ENCODE measurements around the gene CNTN5. TPM values are rescaled to one million over a fixed set of nuclear protein-coding genes. Genes with fewer than 3 reads are reported as not detected.

The CNTN5 gene
- total and polyA plus RNA-seq, 10 of the 15 experiments (the other 5 are each of a cell fraction or from before 2014, with no cell fraction given) = 0.01 TPM; not detected in 9

DNA sequence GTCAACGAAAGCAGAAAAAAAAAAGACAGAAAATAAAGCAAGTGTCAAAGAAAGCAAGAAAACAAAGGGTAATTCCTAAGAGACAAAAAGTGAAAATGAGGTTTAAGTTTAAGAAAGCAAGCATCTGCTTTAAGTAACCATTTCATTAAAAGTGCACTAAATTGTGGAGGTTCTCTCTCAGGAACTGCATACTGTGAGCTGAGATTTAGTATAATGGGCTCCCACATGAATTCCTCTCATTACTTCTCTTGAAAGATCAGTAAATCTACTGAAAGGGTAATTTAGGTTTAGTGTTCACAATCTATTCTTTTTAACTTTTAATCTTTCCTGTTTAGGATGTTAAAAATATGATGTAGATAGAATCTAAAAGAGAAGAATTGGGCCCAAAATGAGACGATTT lies 1201.0 kb downstream of the CNTN5 start:
- intact Hi-C loops (cut with micrococcal nuclease; ENCODE audit: unreplicated experiment) = no loop called here
- H3K4me2 ChIP-seq (ENCODE audit: control insufficient read depth, insufficient read depth) = no peak overlapping the region
- no peak overlapping the region for H3K9ac ChIP-seq (ENCODE audit: control insufficient read depth, insufficient read depth, low read length)
- ChIA-PET SMC1A (ENCODE audit: uncharacterized antibody, unreplicated experiment) (no interaction called here), RAD21 (ENCODE audit: unreplicated experiment) (no interaction called here), POLR2A (no interaction called here), CTCF (no interaction called here)
- no peak for FAIRE-seq
- H3K27ac ChIP-seq (ENCODE audit: control insufficient read depth, insufficient read depth) = no peak overlapping the region
- H4K20me1 ChIP-seq (ENCODE audit: control insufficient read depth, insufficient read depth) = no peaks in the 10 kb centered on the region; the same call in 1 of the 2 replicates
- ATAC-seq = no peak
- no peaks in the 10 kb centered on the region for H3K9me3 ChIP-seq (replicated peaks; ENCODE audit: control insufficient read depth, insufficient read depth, low read length)
- no peak for DNase-seq (ENCODE audit: low read depth, low spot score)
- in situ Hi-C loops (cut with MboI) = no loop called here
- no peak overlapping the region for H2AFZ ChIP-seq (ENCODE audit: control insufficient read depth, low read depth, low read length)
- no peaks in the 10 kb centered on the region for H3K36me3 ChIP-seq (ENCODE audit: control insufficient read depth in 2 of 2, insufficient read depth in 2 of 2, low read length in 1 of 2)
- H3K4me1 ChIP-seq (ENCODE audit: control insufficient read depth, insufficient read depth, low read length) = no peaks in the 10 kb centered on the region
- H3K4me3 ChIP-seq = no peak overlapping the region
- TF ChIP-seq SREBF2 (IDR thresholded peaks at IDR 0.05; ENCODE audit: low read length) = no peak
- no peak for TF ChIP-seq ASH2L (IDR thresholded peaks at IDR 0.05; ENCODE audit: borderline replicate concordance, low read depth)
- TF ChIP-seq MAX (IDR thresholded peaks at IDR 0.05; ENCODE audit: low read depth, low read length) = no peak
- TF ChIP-seq ZSCAN29 (IDR thresholded peaks at IDR 0.05) = no peak
- TF ChIP-seq, protein P1, sequence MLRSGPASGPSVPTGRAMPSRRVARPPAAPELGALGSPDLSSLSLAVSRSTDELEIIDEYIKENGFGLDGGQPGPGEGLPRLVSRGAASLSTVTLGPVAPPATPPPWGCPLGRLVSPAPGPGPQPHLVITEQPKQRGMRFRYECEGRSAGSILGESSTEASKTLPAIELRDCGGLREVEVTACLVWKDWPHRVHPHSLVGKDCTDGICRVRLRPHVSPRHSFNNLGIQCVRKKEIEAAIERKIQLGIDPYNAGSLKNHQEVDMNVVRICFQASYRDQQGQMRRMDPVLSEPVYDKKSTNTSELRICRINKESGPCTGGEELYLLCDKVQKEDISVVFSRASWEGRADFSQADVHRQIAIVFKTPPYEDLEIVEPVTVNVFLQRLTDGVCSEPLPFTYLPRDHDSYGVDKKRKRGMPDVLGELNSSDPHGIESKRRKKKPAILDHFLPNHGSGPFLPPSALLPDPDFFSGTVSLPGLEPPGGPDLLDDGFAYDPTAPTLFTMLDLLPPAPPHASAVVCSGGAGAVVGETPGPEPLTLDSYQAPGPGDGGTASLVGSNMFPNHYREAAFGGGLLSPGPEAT (IDR thresholded peaks at IDR 0.05; ENCODE audit: low read depth) = no peak
- no peak for TF ChIP-seq BACH1 (IDR thresholded peaks at IDR 0.05; ENCODE audit: borderline replicate concordance)
- TF ChIP-seq YBX1 (IDR thresholded peaks at IDR 0.05) = no peak
- no peak for TF ChIP-seq CHD1 (IDR thresholded peaks at IDR 0.05; ENCODE audit: low read depth, low read length)
- TF ChIP-seq, protein P2, sequence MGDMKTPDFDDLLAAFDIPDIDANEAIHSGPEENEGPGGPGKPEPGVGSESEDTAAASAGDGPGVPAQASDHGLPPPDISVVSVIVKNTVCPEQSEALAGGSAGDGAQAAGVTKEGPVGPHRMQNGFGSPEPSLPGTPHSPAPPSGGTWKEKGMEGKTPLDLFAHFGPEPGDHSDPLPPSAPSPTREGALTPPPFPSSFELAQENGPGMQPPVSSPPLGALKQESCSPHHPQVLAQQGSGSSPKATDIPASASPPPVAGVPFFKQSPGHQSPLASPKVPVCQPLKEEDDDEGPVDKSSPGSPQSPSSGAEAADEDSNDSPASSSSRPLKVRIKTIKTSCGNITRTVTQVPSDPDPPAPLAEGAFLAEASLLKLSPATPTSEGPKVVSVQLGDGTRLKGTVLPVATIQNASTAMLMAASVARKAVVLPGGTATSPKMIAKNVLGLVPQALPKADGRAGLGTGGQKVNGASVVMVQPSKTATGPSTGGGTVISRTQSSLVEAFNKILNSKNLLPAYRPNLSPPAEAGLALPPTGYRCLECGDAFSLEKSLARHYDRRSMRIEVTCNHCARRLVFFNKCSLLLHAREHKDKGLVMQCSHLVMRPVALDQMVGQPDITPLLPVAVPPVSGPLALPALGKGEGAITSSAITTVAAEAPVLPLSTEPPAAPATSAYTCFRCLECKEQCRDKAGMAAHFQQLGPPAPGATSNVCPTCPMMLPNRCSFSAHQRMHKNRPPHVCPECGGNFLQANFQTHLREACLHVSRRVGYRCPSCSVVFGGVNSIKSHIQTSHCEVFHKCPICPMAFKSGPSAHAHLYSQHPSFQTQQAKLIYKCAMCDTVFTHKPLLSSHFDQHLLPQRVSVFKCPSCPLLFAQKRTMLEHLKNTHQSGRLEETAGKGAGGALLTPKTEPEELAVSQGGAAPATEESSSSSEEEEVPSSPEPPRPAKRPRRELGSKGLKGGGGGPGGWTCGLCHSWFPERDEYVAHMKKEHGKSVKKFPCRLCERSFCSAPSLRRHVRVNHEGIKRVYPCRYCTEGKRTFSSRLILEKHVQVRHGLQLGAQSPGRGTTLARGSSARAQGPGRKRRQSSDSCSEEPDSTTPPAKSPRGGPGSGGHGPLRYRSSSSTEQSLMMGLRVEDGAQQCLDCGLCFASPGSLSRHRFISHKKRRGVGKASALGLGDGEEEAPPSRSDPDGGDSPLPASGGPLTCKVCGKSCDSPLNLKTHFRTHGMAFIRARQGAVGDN (IDR thresholded peaks at IDR 0.05) = no peak
- TF ChIP-seq NFYB (IDR thresholded peaks at IDR 0.05; ENCODE audit: insufficient read depth, low read depth, low read length) = no peak
- TF ChIP-seq BCLAF1 (IDR thresholded peaks at IDR 0.05) = no peak
- no peak for TF ChIP-seq USF1 (IDR thresholded peaks at IDR 0.05; ENCODE audit: borderline replicate concordance, extremely low read length, insufficient read depth, low read depth, low read length)
- no peak for TF ChIP-seq EED (IDR thresholded peaks at IDR 0.05; ENCODE audit: low read depth)
- TF ChIP-seq ZNF217 (IDR thresholded peaks at IDR 0.05) = no peak
- 0% methylated on average over 2 of the region's 2 CpGs for WGBS (ENCODE audit: insufficient coverage, insufficient replicate concordance, low lambda C conversion rate, missing lambda C conversion rate)
- BruUV-seq (replicated peaks) = no TSS peak
- no peaks in the 10 kb centered on the region for H3K27me3 ChIP-seq (replicated peaks in 1 of 2; ENCODE audit: control insufficient read depth in 2 of 2, insufficient read depth in 2 of 2, low read length in 1 of 2)
- no peaks in the 10 kb centered on the region for H3K79me2 ChIP-seq (ENCODE audit: control insufficient read depth, insufficient read depth, low read length)
